NOMO-1 treated with dmso at 0.1 percent for 144 hours (cell line): ENCODE measurements around the gene GTF2A1L.
"Not testable (repeated sequence)": the region's sequence is repeated elsewhere in the genome, so short reads cannot be mapped to it uniquely, and the experiment has no call there.

Experiments
- DNase-seq: peaks from one replicate; lab custom pipeline; 2025; ENCODE audit not compliant: unreplicated experiment; lab: John Stamatoyannopoulos, UW

GTF2A1L gene

DNA sequence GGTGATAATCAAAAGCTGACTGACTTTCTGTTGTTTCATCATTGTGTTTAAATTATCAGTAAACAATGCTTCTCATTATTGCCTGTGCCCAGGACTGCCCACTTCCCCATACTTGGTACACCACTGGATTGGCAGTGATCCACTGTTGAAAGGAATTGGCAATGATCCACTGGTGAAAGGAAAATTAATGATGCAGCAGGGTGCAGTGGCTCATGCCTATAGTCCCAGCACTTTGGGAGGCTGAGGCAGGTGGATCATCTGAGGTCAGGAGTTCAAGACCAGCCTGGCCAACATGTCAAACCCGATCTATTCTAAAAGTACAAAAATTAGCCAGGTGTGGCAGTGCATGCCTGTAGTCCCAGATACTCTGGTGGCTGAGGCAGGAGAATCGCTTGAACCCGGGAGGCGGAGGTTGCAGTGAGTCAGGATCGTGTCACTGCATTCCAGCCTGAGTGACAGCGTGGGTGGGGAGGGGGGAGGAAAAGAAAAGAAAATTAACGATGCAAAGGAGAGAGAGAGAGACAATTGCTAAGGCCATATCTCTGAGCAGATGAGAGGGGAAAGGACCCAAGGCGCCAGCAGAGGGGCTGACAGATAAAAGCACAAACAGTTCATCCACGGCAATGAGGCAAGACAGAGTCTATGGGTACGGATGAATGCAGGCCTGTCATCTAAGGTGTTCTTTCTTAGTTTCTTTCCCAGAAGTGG lies 10.2 kb upstream of the GTF2A1L start:
- DNase-seq: no peak

DNA sequence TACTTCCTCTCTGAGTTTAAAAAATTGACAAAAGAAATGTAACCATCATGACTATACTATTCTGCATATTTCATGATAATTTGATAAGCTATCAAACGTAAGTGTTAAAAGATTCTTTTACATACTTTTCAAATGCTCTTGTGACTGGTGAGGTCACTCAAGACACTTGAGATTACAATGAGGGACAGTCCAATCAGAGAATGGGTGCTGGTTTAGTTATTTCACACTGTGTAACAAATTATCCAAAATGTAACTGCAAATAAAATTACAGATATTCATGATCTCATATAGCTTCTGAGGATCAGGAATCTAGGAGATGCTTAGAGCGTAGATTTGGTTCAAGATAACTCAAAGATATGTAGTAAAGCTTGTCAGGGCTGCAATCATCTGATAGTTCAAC lies 4.4 kb upstream of the GTF2A1L start:
- no peak for DNase-seq

DNA sequence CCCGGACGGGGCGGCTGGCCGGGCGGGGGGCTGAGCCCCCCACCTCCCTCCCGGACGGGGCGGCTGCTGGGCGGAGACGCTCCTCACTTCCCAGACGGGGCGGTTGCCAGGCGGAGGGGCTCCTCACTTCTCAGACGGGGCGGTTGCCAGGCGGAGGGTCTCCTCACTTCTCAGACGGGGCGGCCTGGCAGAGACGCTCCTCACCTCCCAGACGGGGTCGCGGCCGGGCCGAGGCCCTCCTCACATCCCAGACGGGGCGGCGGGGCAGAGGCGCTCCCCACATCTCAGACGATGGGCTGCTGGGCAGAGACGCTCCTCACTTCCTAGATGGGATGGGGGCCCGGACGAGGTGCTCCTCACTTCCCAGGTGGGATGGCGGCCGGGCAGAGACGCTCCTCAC lies 3.1 kb upstream of the GTF2A1L start:
- DNase-seq: not testable (repeated sequence)

DNA sequence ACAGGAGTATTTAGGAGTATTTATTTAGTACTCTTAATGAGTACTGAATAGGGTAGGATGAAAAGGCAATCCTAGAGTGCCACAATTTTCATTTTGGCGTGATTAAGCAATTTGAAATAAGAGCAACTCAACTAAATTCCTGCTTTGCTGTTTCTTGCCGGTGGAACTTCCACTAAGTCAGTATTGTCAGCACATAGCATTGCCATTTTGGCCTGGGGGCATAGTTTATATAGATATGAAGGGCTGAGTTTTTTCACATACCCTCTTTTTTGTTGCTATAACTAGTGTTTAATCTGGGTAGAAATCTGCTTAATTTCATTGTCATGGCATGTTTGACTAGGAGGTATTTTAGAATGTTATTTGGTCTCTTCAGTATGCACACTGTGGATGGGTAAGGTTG lies 1.9 kb downstream of the GTF2A1L start:
- DNase-seq: no peak

DNA sequence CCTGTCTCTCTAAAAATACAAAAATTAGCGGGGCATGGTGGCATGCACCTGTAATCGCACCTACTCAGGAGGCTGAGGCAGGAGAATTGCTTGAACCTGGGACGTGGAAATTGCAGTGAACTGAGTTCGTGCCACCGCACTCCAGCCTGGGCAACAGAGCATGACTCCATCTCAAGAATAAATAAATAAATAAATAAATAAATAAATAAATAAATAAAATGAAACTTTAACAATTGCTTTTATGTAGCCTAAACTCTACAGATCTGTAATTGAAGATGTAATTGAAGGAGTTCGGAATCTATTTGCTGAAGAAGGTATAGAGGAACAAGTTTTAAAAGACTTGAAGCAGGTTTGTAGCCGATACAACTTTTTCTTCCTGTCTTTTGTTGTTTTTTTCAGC lies 2.9 kb downstream of the GTF2A1L start:
- no peak for DNase-seq

DNA sequence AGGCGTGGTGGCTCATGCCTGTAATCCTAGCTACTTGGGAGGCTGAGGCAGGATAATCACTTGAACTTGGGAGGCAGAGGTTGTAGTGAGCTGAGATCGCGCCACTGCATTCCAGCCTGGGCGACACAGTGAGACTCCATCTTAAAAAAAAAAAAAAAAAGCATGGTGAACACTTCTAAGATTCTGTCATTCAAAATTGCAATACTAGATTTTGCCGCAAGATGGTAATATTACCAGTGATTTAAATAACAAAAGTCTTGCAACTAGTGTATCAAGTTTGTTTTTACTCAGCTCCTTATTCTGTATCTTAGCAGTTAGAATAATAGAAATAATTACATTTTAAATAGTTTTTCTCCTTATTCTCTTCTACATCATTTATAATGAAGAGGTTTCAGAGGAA lies 5.0 kb downstream of the GTF2A1L start:
- DNase-seq: not testable (repeated sequence)

DNA sequence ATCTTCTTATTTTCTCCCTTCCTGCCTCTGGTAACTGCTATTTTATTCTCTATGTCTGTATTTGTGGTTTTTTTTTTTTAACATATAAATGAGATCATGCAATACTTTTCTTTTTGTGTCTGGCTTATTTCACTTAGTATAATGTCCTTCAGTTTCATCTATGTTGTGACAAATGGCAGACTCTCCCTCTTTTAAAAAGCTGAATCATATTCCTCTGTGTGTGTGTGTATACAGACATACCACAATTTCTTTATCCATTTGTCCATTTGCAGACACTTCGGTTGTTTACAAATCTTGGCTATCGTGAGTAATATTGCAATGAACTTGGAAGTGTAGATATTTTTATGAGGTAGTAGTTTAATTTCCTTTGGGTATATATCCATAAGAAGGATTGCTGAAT lies 7.0 kb downstream of the GTF2A1L start:
- DNase-seq: no peak

DNA sequence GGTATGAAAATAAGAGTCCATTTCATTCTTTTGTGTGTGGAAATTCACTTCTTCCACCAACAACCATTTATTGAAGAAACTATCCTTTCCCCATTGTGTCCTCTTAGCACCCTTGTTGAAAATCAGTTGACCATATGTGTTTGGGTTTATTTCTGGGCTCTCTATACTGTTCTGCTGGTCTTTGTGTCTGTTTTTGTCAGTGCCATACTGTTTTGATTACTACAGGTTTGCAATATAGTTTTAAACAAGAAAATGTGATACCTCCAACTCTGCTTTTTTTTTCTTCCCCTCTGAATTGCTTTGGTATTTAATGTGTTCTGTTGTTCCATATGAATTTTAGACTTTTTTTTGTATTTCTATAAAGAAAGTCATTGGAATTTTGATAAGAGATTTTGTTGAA lies 8.4 kb downstream of the GTF2A1L start:
- DNase-seq: no peak

DNA sequence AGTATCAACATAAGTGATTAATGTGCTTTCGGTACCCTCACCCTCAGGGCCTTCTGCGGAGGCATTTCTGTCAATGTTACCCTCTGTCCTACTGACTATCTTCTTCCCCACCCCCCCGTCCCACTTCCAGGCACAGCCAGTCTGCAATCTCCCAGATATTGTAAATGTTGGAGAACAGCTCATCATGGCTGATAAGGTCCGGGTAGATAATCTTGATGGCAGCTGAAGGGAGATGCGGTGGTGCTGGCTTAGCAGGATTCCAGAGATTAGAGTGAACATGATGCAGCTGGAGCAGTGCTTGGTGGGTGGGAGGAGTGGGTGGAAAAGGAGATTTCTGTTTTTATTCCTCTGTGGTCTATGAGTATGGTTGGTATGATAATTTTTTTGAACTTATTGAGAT lies 15.5 kb downstream of the GTF2A1L start:
- no peak for DNase-seq

DNA sequence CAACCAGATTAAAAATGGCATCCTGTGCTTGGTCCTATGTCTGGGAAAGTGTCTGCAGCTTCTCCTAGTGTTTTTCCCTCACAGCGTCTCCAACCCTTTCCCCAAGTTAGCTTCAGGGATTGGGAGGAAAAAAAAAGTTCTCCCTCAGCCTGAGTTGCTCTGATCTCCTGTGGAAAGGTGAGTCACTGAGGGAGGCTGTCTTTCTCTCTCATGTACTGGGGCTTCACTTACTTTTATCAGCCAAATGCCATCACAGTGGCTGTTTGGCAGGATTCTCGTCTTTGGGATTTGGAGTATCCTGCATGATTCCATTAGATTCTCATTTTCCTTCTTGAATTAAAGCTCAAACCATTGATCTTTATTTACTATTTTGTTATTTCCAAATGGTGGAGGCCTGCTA lies 18.1 kb downstream of the GTF2A1L start:
- no peak for DNase-seq

DNA sequence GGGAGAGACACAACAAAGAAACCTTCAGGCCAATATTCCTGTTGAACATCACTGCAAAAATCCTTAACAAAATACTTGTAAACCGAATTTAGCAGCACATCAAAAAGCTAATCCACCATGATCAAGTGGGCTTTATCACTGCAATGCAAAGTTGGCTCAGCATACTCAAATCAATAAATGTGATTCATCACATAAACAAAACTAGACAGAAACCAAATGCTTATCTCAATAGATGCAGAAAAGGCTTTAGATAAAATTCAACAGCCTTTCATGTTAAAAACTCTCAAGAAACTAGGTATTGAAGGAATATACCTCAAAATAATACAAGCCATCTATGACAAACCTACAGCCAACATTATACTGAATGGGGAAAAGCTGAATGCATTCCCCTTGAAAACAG lies 20.6 kb downstream of the GTF2A1L start:
- no peak for DNase-seq

DNA sequence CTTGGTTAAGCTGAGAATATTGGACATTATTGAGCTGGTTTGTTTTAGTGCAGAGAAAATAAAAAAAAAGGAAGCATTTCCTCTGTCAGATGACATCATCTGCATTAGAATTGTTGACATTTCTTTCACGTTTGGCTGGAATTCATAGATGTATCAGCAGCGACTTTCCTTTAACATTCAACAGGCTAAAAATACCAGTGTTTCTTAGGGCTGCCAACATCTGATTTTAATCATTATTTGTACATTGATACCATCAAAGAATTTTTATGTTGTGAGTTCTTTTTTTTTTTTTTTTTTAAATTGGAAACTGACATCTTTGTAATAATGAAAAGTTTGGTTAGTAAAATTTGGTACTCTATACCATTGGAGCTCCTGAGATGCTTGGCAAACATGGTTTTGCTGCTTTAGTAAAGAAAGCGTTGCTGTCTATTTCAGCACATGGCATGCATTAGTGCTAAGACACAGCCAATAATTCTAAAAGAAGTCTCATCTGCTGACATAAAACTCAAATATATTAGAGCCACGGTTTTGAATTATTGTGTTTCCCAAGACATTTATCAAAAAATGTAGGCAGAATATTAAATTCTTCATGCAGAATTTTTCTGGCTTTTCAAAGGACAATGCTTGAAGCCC lies 33.6 kb downstream of the GTF2A1L start:
- DNase-seq: no peak

DNA sequence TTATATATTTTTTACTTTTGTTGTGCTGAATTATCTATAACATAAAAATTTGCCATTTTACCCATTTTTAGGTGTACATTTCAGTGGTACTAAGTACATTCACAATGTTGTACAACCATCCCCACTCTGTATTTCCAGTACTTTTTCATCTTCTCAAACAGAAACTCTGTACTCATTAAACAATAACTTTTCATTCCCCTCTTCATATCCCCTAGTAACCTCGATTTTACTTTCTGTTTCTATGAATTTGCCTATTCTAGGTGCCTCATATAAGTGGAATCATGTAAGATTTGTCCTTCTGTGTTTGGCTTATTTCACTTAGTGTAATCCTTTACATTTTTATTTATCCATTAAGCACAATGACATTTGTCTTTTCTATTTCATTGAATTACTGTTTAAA lies 51.3 kb downstream of the GTF2A1L start:
- no peak for DNase-seq

DNA sequence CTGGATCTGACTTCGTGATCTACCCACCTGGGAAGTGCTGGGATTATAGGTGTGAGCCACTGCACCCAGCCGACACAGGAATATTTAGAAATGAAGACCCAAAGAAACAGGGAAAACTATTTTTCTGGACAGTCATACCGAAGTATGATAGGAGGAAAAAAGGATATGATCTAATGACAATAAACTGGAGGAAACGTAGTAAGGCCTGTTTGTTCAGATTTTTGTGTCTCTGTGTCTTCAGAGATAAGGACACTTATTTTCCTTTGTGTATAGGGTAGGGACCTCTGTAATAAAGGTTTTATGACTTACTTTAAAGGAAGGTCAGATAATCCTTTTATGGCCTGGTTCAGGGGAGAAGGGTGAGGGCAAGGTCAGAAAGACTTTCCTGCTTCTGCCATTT lies 55.9 kb downstream of the GTF2A1L start:
- no peak for DNase-seq

DNA sequence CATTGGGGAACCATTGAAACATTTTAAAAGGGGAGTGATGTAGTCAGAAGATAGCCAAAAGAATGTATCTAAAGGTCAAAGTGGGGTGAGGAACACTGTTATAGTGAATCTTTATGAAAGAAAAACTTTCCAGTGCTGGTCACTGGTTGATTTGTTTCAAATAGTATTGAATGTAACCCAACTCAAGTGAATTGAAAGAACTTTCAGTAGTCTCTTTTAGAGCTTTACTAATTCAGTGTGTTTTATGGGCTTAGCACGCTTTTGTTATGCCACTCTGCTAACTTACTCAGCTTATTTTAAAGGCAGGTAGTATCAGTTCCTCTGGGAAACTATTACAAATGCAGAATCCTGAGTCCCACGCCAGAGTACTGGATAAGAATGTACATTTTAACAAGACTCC lies 57.3 kb downstream of the GTF2A1L start:
- DNase-seq: no peak

DNA sequence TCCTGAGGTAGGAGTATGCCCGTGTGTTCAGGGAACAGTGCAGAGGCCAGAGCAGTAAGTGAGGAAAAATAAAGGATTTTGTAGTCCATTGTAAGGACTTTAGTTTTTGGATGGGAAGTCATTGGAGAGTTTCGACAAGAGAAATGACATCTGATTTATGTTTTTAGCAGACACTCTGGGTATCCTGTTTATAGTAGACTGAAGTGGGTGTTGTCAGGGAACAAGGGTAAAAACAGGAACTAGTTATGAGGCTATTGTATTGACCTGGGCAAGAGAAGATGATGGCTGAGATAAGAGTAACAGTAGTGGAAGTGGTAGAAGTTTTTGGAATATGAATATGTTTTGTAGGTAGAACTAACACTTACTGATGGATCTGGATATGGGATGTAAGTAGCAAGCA lies 59.8 kb downstream of the GTF2A1L start:
- DNase-seq: no peak

DNA sequence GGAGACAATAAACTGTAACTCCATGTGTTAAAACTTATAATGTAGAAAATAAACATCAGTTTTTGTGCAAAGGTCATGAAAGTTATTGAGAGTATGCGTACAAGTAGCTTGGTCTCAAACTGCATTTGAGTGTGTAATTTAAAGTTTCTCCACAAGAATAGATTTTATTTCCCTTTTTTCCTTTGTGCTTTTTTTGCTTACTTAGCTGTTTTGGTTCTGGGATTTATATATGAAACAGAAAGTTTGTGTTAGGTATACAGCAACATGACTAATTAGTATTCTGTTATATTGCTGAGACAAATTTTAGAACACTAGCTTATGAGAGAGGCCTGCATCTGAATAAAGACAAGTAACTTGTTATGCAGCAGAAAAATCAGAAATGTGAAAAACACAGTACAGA lies 67.5 kb downstream of the GTF2A1L start:
- DNase-seq: no peak

DNA sequence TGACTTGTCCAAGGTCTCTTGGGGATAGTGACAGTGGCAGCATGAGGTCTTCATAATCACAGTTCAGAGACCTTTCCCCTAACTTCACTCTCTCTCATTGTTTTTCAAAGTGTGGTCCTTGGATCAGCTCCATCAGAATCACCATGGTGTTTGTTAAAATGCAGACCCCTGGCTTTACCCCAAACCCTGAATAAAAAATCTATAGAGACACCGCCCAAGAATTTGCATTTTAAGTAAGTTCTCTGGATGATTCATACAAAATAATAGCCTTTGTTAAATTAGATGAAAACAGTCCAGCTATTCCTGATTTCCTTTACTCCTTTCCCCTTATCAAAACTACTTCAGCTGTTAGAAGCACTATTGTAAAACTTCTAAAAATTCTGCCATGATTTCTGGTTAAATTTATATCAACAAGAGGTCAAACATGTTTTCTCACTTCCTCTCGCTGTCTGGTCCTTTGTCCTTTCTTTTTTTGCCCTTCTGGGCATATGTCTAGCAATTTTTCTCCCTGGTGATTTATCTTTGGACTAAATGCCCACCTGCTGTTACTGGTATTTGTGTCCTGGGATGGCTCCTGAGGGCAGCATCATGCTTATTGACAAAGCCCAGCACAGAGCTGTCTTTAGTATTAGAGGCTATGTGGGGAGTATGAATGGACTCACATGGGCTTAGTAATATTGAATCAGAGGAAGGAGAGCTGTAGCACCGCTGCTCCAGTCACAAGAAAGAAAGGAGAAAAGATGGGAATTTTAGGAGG lies 74.5 kb downstream of the GTF2A1L start:
- DNase-seq: no peak

DNA sequence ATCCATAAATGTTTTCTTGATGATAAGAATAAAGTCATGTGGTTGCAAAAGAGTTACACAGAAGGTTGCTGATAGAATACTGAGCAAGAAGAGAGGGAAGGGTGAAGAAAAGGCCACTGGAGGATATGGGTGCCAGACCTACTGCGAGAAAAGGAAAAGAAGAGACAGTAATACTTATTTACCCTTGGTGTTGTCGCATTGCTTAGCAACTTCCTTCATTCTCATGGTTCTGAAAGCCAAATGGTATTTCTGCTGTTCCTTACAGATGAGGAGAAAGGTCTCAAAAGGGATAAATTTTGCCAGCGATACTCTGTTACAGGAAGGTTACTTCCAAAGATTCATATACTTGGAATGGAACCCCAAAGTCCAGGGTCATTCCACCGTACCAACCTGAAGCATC lies 75.4 kb downstream of the GTF2A1L start:
- no peak for DNase-seq

DNA sequence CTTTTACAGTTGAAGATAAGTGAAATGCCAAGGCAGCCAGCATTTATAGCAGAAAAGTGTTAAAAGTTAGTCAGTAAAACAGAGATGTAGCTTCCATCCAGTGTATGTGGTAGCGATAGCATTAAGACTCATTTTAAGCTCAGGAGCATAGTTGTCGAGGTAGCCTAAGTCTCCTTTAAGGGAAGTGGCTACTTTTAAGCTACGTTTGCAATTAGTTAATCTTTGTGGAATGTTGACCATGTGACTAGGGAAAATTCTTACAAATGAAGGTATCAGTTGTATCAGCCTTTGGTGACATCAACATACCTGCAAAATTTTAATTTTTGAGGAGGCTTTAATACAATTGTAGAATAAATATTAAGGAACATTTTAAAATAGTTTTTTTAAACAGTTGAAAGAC lies 76.0 kb downstream of the GTF2A1L start:
- DNase-seq: no peak

DNA sequence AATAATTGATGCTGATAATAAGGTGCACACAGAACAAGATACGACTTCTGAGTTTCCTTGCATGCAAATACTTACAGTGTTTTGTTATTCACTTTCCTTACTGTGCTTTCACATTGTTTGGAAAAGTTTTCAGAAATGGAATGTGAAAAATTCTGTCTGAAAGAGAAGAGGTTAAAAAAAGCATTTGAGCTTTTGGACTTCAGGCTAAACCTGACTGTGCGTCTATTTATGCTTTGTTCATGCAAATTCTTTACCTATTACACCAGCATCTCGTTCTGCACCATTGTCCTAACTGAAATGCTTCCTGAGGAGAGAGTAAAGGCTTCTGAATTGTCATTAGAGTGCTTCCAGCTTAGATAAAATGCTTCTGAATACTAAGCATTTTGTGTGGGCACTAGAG lies 76.5 kb downstream of the GTF2A1L start:
- DNase-seq: no peak

DNA sequence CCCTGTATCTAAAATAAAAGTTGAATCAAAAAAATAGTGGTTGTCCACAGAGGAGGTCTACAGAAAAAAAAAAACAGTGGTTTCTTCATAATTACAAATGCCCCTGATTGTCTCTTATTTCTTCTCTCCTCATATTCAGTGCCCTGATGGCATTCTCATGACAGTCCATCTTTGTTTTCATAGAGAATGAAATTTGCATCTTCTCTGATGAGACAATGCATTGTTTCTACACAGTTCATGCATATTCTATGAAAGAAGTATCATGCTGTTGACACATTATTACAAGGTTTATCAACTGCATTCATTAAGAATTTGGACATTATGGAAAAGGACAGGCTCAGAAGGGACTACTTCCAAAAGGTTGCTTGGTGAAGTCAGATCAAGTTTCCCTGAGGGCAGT lies 78.3 kb downstream of the GTF2A1L start:
- no peak for DNase-seq
